ENCODE results near the gene CDKN2A.

GRCh38 chr9:22041775-22042174 lies 47.6 kb upstream of the CDKN2A start:
- TF ChIP-seq CTCF (IDR thresholded peaks at IDR 0.05): no peak
- no peak for TF ChIP-seq POLR2A (IDR thresholded peaks at IDR 0.05)
